ENCODE results near the gene EFNA4.

EFNA4 gene, protein sequence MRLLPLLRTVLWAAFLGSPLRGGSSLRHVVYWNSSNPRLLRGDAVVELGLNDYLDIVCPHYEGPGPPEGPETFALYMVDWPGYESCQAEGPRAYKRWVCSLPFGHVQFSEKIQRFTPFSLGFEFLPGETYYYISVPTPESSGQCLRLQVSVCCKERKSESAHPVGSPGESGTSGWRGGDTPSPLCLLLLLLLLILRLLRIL

DNA sequence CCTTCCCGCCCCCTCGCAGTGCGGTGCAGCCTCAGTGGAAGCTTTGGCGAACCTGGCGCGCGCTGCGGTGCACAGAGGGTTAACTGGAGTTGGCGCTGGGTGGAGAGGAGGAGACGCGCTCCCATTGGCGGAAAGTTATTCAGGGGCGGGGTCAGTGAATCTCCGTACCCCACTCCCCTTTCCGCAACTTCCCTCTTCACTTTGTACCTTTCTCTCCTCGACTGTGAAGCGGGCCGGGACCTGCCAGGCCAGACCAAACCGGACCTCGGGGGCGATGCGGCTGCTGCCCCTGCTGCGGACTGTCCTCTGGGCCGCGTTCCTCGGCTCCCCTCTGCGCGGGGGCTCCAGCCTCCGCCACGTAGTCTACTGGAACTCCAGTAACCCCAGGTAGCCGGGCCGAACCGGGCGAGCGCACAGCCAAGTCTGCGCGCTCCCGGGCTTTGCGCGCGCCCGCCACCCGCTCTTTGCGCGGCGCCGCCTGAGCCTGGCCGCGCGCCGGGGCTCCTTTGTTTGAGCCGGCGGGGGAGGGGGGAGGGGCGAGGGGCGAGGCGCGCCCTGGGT is at the start of gene EFNA4:
TSS of gene EFNA4 (plus strand) at position 191 of the 561 bp plus-strand sequence. CDS start at position 275, 84 bp downstream.
- DNase-seq (ENCODE audit: extremely low spot score) = peak; percentile 90
- TF ChIP-seq LEF1 (IDR thresholded peaks at IDR 0.05; ENCODE audit: borderline replicate concordance) (no peak), ZNF384 (IDR thresholded peaks at IDR 0.05) (no peak), BHLHE40 (IDR thresholded peaks at IDR 0.05; ENCODE audit: borderline replicate concordance) (no peak), FOXK2 (IDR thresholded peaks at IDR 0.05) (no peak), TARDBP (IDR thresholded peaks at IDR 0.05) (no peak), FOXM1 (IDR thresholded peaks at IDR 0.05; ENCODE audit: borderline replicate concordance) (no peak), SUZ12 (IDR thresholded peaks at IDR 0.05) (no peak), ARNT (IDR thresholded peaks at IDR 0.05) (no peak), NFRKB (IDR thresholded peaks at IDR 0.05) (no peak), FOXA1 (IDR thresholded peaks at IDR 0.05) (no peak)
- TF ChIP-seq, protein P1, sequence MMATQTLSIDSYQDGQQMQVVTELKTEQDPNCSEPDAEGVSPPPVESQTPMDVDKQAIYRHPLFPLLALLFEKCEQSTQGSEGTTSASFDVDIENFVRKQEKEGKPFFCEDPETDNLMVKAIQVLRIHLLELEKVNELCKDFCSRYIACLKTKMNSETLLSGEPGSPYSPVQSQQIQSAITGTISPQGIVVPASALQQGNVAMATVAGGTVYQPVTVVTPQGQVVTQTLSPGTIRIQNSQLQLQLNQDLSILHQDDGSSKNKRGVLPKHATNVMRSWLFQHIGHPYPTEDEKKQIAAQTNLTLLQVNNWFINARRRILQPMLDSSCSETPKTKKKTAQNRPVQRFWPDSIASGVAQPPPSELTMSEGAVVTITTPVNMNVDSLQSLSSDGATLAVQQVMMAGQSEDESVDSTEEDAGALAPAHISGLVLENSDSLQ (IDR thresholded peaks at IDR 0.05) = no peak
- CTCF ChIA-PET = interaction anchor here (0.7 to 3.2 kb wide), 5 partner anchors 18 to 46 kb away, joined by 3 to 43 read pairs (median 4); no protein-coding TSS in a partner anchor
- POLR2A ChIA-PET = interaction anchor here (1.0 to 3.7 kb wide), 4 partner anchors 12 to 69 kb away, joined by 3 to 20 read pairs (median 10); no protein-coding TSS in a partner anchor

DNA sequence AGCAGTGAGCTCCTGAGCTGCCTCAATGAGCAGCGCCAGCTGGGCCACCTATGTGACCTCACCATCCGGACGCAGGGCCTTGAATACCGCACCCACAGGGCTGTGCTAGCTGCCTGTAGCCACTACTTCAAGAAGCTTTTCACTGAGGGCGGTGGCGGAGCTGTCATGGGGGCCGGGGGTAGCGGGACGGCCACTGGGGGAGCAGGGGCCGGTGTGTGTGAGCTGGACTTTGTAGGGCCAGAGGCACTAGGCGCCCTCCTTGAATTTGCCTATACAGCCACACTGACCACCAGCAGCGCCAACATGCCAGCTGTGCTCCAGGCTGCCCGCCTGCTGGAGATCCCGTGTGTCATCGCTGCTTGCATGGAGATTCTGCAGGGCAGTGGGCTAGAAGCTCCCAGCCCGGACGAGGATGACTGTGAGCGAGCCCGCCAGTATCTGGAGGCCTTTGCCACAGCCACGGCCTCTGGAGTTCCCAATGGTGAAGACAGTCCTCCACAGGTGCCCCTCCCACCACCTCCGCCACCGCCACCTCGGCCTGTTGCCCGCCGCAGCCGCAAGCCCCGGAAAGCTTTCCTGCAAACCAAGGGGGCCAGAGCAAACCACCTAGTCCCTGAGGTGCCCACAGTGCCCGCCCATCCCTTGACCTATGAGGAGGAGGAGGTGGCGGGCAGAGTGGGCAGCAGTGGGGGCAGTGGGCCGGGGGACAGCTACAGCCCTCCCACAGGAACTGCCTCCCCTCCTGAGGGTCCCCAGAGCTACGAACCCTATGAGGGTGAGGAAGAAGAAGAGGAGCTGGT is 48.6 kb upstream of the EFNA4 start:
- ChIA-PET CTCF (interaction anchor here (1.1 to 4.3 kb wide), 2 partner anchors 18 to 41 kb away, joined by 3 to 45 read pairs; partner anchors contain the start of gene LENEP), POLR2A (interaction anchor here (1.1 to 5.3 kb wide), 6 partner anchors 8 to 53 kb away, joined by 4 to 43 read pairs (median 7); partner anchors contain the start of genes ADAM15 and PYGO2)
- DNase-seq (ENCODE audit: extremely low spot score) = no peak
- no peak for TF ChIP-seq L3MBTL2 (conservative IDR thresholded peaks at IDR 0.05)

DNA sequence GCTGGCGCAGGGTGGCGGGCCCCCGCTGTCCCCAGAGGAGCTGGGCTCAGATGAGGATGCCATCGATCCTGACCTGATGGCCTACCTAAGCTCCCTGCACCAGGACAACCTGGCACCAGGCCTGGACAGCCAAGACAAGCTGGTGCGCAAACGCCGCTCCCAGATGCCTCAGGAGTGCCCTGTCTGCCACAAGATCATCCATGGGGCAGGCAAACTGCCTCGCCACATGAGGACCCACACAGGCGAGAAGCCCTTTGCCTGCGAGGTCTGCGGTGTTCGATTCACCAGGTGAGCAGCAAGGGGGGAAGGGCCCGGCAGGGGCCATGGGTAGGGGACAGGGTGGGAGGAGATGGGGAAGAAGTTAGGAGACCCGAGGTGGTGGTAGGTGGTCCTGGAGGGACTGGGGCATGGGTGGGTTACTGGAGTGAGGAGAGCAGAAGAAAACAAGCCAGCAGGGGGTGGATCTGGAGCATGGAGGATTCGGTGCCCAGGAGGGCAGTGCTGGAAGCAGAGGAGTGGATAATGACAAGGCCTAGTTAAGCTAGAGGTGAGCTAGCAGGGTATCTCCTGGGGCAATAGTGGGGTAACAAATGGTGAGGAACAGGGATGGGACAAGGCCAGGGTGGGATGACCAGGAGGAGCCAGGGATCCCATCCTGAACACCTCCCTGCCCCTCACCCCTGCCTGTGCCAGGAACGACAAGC is 47.9 kb upstream of the EFNA4 start:
- ChIA-PET CTCF (interaction anchor here (1.1 to 4.3 kb wide), 2 partner anchors 19 to 42 kb away, joined by 3 to 45 read pairs; partner anchors contain the start of gene LENEP), POLR2A (interaction anchor here (1.1 to 5.3 kb wide), 7 partner anchors 9 to 54 kb away, joined by 3 to 43 read pairs (median 6); partner anchors contain the start of genes ADAM15, PYGO2 and SHC1)

DNA sequence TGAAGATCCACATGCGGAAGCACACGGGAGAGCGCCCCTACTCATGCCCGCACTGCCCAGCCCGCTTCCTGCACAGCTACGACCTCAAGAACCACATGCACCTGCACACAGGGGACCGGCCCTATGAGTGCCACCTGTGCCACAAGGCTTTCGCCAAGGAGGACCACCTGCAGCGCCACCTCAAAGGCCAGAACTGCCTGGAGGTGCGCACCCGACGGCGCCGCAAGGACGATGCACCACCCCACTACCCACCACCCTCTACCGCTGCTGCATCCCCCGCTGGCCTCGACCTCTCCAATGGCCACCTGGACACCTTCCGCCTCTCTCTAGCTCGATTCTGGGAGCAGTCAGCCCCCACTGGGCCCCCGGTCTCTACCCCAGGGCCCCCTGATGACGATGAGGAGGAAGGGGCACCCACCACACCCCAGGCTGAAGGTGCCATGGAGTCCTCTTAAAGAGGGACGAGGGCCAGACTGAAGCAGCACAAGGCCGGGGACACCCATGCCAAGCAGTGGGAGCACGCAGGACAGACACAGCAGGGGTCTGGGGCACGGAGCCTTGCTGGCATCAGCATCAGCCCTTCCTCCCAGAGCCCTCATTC is 47.2 kb upstream of the EFNA4 start:
- no peak for DNase-seq (ENCODE audit: extremely low spot score)
- TF ChIP-seq BHLHE40 (IDR thresholded peaks at IDR 0.05; ENCODE audit: borderline replicate concordance) = no peak
- TF ChIP-seq LEF1 (IDR thresholded peaks at IDR 0.05; ENCODE audit: borderline replicate concordance) = no peak
- TF ChIP-seq FOXM1 (IDR thresholded peaks at IDR 0.05; ENCODE audit: borderline replicate concordance) = no peak
- TF ChIP-seq ELF4 (IDR thresholded peaks at IDR 0.05) = no peak
- TF ChIP-seq NFRKB (IDR thresholded peaks at IDR 0.05) = no peak
- CTCF ChIA-PET = interaction anchor here (0.6 to 4.3 kb wide), 5 partner anchors 13 to 46 kb away, joined by 3 to 45 read pairs (median 5); partner anchors contain the start of genes LENEP and SHC1
- POLR2A ChIA-PET = interaction anchor here (0.7 to 5.3 kb wide), 8 partner anchors 9 to 55 kb away, joined by 3 to 43 read pairs (median 7); partner anchors contain the start of genes ADAM15 and SHC1

More for the DNA sequence above, 47.9 kb upstream of the EFNA4 start:
- no peak for DNase-seq (ENCODE audit: extremely low spot score)
- no peak for TF ChIP-seq TARDBP (IDR thresholded peaks at IDR 0.05)
- TF ChIP-seq, protein P1 (IDR thresholded peaks at IDR 0.05) = no peak
- no peak for TF ChIP-seq ZNF384 (IDR thresholded peaks at IDR 0.05)

DNA sequence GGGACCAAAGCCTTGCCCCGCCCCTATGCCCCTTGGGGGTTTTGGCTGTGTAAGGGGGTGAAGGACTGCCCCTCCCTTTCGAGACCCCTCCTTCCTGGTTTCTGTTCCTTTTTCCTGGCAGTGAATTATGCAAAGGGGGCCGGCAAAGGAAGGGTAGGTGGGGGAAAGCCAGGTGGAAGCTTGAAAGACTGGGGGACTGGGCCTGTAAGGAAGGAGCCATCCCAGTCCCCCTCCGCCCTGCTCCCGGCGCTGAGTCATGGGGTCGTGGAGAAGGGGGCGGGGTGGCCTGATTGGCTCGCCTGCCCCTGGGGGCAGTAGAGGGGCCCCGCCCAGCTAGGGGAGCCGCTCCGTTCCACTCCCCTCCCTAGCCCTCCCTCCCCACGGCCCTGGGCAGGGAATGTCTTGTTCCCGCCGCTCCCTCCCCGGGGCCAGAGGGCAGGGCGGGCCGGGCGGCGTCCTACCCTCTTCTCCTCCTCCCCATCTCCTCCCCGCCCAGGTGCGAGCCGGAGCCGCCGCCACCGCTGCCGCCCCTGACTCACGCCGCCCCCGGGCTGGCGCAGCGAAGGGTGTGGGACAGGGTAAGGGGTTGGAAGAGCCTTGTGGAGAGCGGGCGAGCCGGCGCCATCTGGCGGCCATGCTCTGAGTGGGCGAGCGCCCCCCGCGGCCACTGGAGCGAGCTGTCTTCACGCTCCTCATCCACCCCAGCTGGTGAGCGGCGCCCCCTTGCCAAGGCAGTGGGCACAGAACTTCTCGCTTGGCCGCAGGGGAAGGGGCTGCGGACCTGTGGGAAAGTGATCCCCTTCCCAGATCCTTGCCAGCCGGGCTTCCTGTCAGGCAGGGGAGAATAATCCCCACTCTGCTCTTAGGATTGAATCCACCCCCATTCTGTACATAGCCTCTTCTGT is 46.2 kb upstream of the EFNA4 start:
- TF ChIP-seq HDGF (IDR thresholded peaks at IDR 0.05; ENCODE audit: borderline replicate concordance) (0 out of 2 replicates have a peak, but pooled peaks have one; percentile 65), LEF1 (IDR thresholded peaks at IDR 0.05; ENCODE audit: borderline replicate concordance) (no peak)
- POLR2A ChIA-PET = interaction anchor here (0.6 to 5.3 kb wide), 14 partner anchors 8 to 56 kb away, joined by 3 to 43 read pairs (median 4); partner anchors contain the start of genes ADAM15, LENEP and SHC1
- DNase-seq (ENCODE audit: extremely low spot score) = peak; percentile 93
- CTCF ChIA-PET = interaction anchor here (0.6 to 4.3 kb wide), 25 partner anchors 9 to 291 kb away, joined by 3 to 45 read pairs (median 4); partner anchors contain the start of genes DCST1, DCST2, EFNA3 and FLAD1

Data from HEK293T (cell line).